ENCODE results near the gene RALGPS2. TPM values are rescaled to one million over a fixed set of nuclear protein-coding genes. Genes with fewer than 3 reads are reported as not detected.

RALGPS2 gene
- total and polyA plus RNA-seq, 11 donors: 1.6 to 12.7 (median 8.0) TPM

- H3K27me3 ChIP-seq: no peaks in the 10 kb centered on the region
- TF ChIP-seq CTCF (IDR thresholded peaks at IDR 0.05) (no peak), POLR2A (IDR thresholded peaks at IDR 0.05) (no peak)
- no peaks in the 10 kb centered on the region for H3K4me1 ChIP-seq
- no peak for ATAC-seq
- no peak overlapping the region for H3K27ac ChIP-seq
- no peaks in the 10 kb centered on the region for H3K36me3 ChIP-seq
- intact Hi-C loops (cut with DNase I): no loop called here
- DNase-seq: no peak
- H3K9me3 ChIP-seq: no peaks in the 10 kb centered on the region
- H3K4me3 ChIP-seq: no peak overlapping the region
Measured at GRCh38 chr1:178716111-178716510, 8.9 kb upstream of the RALGPS2 start.

GRCh38 chr1:178718520-178718919 is 6.5 kb upstream of the RALGPS2 start:
- Histone ChIP-seq H3K27ac (no peak overlapping the region), H3K36me3 (no peaks in the 10 kb centered on the region), H3K9me3 (no peaks in the 10 kb centered on the region), H3K4me1 (no peaks in the 10 kb centered on the region), H3K27me3 (no peaks in the 10 kb centered on the region), H3K4me3 (no peak overlapping the region)
- intact Hi-C loops (cut with DNase I): no loop called here
- no peak for TF ChIP-seq POLR2A (IDR thresholded peaks at IDR 0.05)
- TF ChIP-seq CTCF (IDR thresholded peaks at IDR 0.05): no peak
- 86 to 93% (median 90%) methylated on average over 1 of the region's 1 CpG for WGBS, 4 donors
- no peak for DNase-seq
- ATAC-seq: no peak

- H3K9me3 ChIP-seq: no peaks in the 10 kb centered on the region
- no peaks in the 10 kb centered on the region for H3K36me3 ChIP-seq
- 70 to 77% (median 73%) methylated on average over 3 of the region's 3 CpGs for WGBS, 4 donors
- ATAC-seq: no peak
- H3K27ac ChIP-seq: no peak overlapping the region
- H3K4me1 ChIP-seq: peaks cover 0 to 14% (median 3%) of the 10 kb centered on the region in 12 donors
- H3K27me3 ChIP-seq: no peaks in the 10 kb centered on the region
- no peak overlapping the region for H3K4me3 ChIP-seq
- intact Hi-C loops (cut with DNase I): no loop called here
- DNase-seq: no peak
- no peak for TF ChIP-seq CTCF (IDR thresholded peaks at IDR 0.05)
- TF ChIP-seq POLR2A (IDR thresholded peaks at IDR 0.05): no peak
Measured at GRCh38 chr1:178723546-178723945, 1.5 kb upstream of the RALGPS2 start.

- ATAC-seq: no peak
- no peak for TF ChIP-seq CTCF (IDR thresholded peaks at IDR 0.05)
- no peak for TF ChIP-seq POLR2A (IDR thresholded peaks at IDR 0.05)
- Histone ChIP-seq H3K27me3 (no peaks in the 10 kb centered on the region), H3K27ac (peak overlapping the region in 10 of 12 donors; percentile 72 to 91 (median 80)), H3K4me1 (peaks cover 0 to 14% (median 3%) of the 10 kb centered on the region in 12 donors), H3K4me3 (peak overlapping the region; percentile 77 to 97 (median 88)), H3K9me3 (no peaks in the 10 kb centered on the region), H3K36me3 (no peaks in the 10 kb centered on the region)
- intact Hi-C loops (cut with DNase I): loop anchor here in 1 of 10 donors (2.0 kb wide), 1 partner anchor 182 kb away; no protein-coding TSS in a partner anchor
- no peak for DNase-seq
- WGBS, 4 donors: 86 to 93% (median 92%) methylated on average over 5 of the region's 5 CpGs
Measured at GRCh38 chr1:178724376-178724727, 692 bp upstream of the RALGPS2 start.
